Mesothelial cell of epicardium (in vitro differentiated cells): Measurements from ENCODE around the gene ATP4B. TPM values are rescaled to one million over a fixed set of nuclear protein-coding genes. Genes with fewer than 3 reads are reported as not detected.
A peak's percentile ranks its signal among the peaks of the same experiment; 100 is the strongest.

Experiments
- DNase-seq, 2 experiments: peaks; one replicate each; pipeline ENCODE4 v3.0.0; 2021; ENCODE audit warnings: low spot score in 2 of 2; ENCODE audit not compliant: unreplicated experiment in 2 of 2
- H3K27ac Mint-ChIP-seq: 2 replicates; pipeline ENCODE4 v1.8.0; 2021; ENCODE audit warnings: mixed read lengths
- H3K27me3 Mint-ChIP-seq: 2 replicates; pipeline ENCODE4 v1.8.0; 2021; ENCODE audit warnings: low read depth, mixed read lengths
- H3K36me3 Mint-ChIP-seq: 2 replicates; pipeline ENCODE4 v1.8.0; 2021; ENCODE audit warnings: mixed read lengths
- H3K4me1 Mint-ChIP-seq: 2 replicates; pipeline ENCODE4 v1.8.0; 2021; ENCODE audit warnings: mixed read lengths
- H3K4me3 Mint-ChIP-seq: 2 replicates; pipeline ENCODE4 v1.8.0; 2021; ENCODE audit warnings: mild to moderate bottlenecking, moderate library complexity, mixed read lengths
- H3K9me3 Mint-ChIP-seq: 2 replicates; pipeline ENCODE4 v1.8.0; 2021; ENCODE audit warnings: mixed read lengths
- CTCF ChIP-seq: fragments of 200-600 bp; sonication (generic); IDR thresholded peaks from one replicate; pipeline ENCODE4 v1.5.0; 2021; ENCODE audit warnings: antibody characterized with exemption; ENCODE audit not compliant: unreplicated experiment
- total RNA-seq: library from RNA; stranded (reverse); gene quantifications from 3 replicates; pipeline ENCODE4 v1.2.1, GENCODE V29; 2021

The ATP4B gene
- total RNA-seq, 1 donor from 2014 or later = not detected

- Mint-ChIP-seq H3K27me3 (no peaks in the 10 kb centered on the region), H3K4me3 (no peak overlapping the region), H3K27ac (no peak overlapping the region), H3K9me3 (peaks cover 31% of the 10 kb centered on the region), H3K36me3 (peaks cover 48% of the 10 kb centered on the region), H3K4me1 (no peaks in the 10 kb centered on the region)
- no peak for DNase-seq
- TF ChIP-seq CTCF = no peak
These were observed 14.4 kb downstream of the ATP4B start for GRCh38 chr13:113643593-113643992.

- no peak for DNase-seq
- H3K4me3 Mint-ChIP-seq = no peak overlapping the region
- H3K36me3 Mint-ChIP-seq = peaks cover 52% of the 10 kb centered on the region
- H3K27me3 Mint-ChIP-seq = no peaks in the 10 kb centered on the region
- H3K9me3 Mint-ChIP-seq = peaks cover 31% of the 10 kb centered on the region
- TF ChIP-seq CTCF = no peak
- H3K27ac Mint-ChIP-seq = no peak overlapping the region
- no peaks in the 10 kb centered on the region for H3K4me1 Mint-ChIP-seq
These were observed 15.4 kb downstream of the ATP4B start for GRCh38 chr13:113642563-113642962.

GRCh38 chr13:113641426-113641825, 16.6 kb downstream of the ATP4B start:
- no peaks in the 10 kb centered on the region for H3K4me1 Mint-ChIP-seq
- peaks cover 59% of the 10 kb centered on the region for H3K36me3 Mint-ChIP-seq
- H3K4me3 Mint-ChIP-seq = no peak overlapping the region
- DNase-seq = no peak
- H3K9me3 Mint-ChIP-seq = peaks cover 31% of the 10 kb centered on the region
- H3K27ac Mint-ChIP-seq = no peak overlapping the region
- no peaks in the 10 kb centered on the region for H3K27me3 Mint-ChIP-seq
- TF ChIP-seq CTCF = no peak

GRCh38 chr13:113639616-113640262, 18.3 kb downstream of the ATP4B start:
- H3K36me3 Mint-ChIP-seq = peaks cover 68% of the 10 kb centered on the region
- TF ChIP-seq CTCF = no peak
- no peaks in the 10 kb centered on the region for H3K4me1 Mint-ChIP-seq
- peaks cover 28% of the 10 kb centered on the region for H3K9me3 Mint-ChIP-seq
- no peak overlapping the region for H3K4me3 Mint-ChIP-seq
- no peaks in the 10 kb centered on the region for H3K27me3 Mint-ChIP-seq
- peak in 1 of 2 experiments; percentile 36 for DNase-seq
- H3K27ac Mint-ChIP-seq = no peak overlapping the region

GRCh38 chr13:113638806-113639205, 19.2 kb downstream of the ATP4B start:
- Mint-ChIP-seq H3K9me3 (peaks cover 23% of the 10 kb centered on the region), H3K36me3 (peaks cover 75% of the 10 kb centered on the region), H3K27ac (no peak overlapping the region), H3K4me1 (no peaks in the 10 kb centered on the region), H3K4me3 (no peak overlapping the region), H3K27me3 (no peaks in the 10 kb centered on the region)
- no peak for DNase-seq
- no peak for TF ChIP-seq CTCF
